Neuronal stem cell (in vitro differentiated cells): ENCODE measurements around the gene ZDHHC13.

Experiments used
- DNase-seq: peaks from one replicate; pipeline ENCODE4 v3.0.0-alpha.2; 2013; ENCODE audit warnings: low spot score
- H2AFZ ChIP-seq: one replicate; pipeline ENCODE4 v1.6.1; 2013; ENCODE audit warnings: mild to moderate bottlenecking, low read length, inconsistent platforms
- H2AK5ac ChIP-seq: 2 replicates; pipeline ENCODE4 v1.6.1; 2013; ENCODE audit warnings: low read depth, mild to moderate bottlenecking, inconsistent platforms, low read length, moderate library complexity, mixed read lengths
- H2BK120ac ChIP-seq: 2 replicates; pipeline ENCODE4 v1.6.1; 2013; ENCODE audit warnings: low read depth, mild to moderate bottlenecking, inconsistent platforms, low read length, moderate library complexity, mixed read lengths
- H2BK12ac ChIP-seq: one replicate; pipeline ENCODE4 v1.6.1; 2013; ENCODE audit warnings: low read length, inconsistent platforms
- H2BK15ac ChIP-seq: 2 replicates; pipeline ENCODE4 v1.6.1; 2013; ENCODE audit warnings: mild to moderate bottlenecking, low read length, inconsistent platforms, mixed read lengths
- H2BK5ac ChIP-seq: one replicate; pipeline ENCODE4 v1.6.1; 2013; ENCODE audit warnings: inconsistent platforms, mild to moderate bottlenecking, low read length, moderate library complexity
- H3K14ac ChIP-seq: one replicate; pipeline ENCODE4 v1.6.1; 2013; ENCODE audit warnings: low read length, inconsistent platforms
- H3K18ac ChIP-seq: 2 replicates; pipeline ENCODE4 v1.6.1; 2013; ENCODE audit warnings: low read length, inconsistent platforms
- H3K23ac ChIP-seq: 2 replicates; pipeline ENCODE4 v1.6.1; 2013; ENCODE audit warnings: low read depth, mild to moderate bottlenecking, mixed read lengths, low read length, inconsistent platforms; ENCODE audit not compliant: poor library complexity
- H3K27ac ChIP-seq: replicated peaks from 3 replicates; pipeline ENCODE4 v1.5.1; 2013; ENCODE audit warnings: low read length, inconsistent platforms
- H3K27me3 ChIP-seq, 3 experiments: 2 replicates each; pipeline ENCODE4 v1.6.1; 2013; ENCODE audit warnings: low read length in 3 of 3, mild to moderate bottlenecking in 2 of 3, inconsistent platforms in 1 of 3, low read depth in 1 of 3, mixed read lengths in 1 of 3, moderate library complexity in 1 of 3; ENCODE audit not compliant: control insufficient read depth in 3 of 3, insufficient read depth in 3 of 3
- H3K36me3 ChIP-seq, 2 donors: replicated peaks in 1 of 2; 2 replicates each; pipeline ENCODE4 v1.6.1; 2013; ENCODE audit warnings: low read length in 2 of 2; ENCODE audit not compliant: control insufficient read depth in 2 of 2, insufficient read depth in 2 of 2
- H3K4ac ChIP-seq: 2 replicates; pipeline ENCODE4 v1.6.1; 2013; ENCODE audit warnings: inconsistent platforms, mild to moderate bottlenecking, low read length, moderate library complexity
- H3K4me1 ChIP-seq, 2 donors: 1 replicate in 1 of 2; 2 replicates in 1 of 2; pipeline ENCODE4 v1.6.1; 2013; ENCODE audit warnings: low read length in 2 of 2, low read depth in 1 of 2; ENCODE audit not compliant: control insufficient read depth in 2 of 2, insufficient read depth in 1 of 2
- H3K4me2 ChIP-seq: one replicate; pipeline ENCODE4 v1.6.1; 2013; ENCODE audit warnings: mild to moderate bottlenecking, low read length, inconsistent platforms; ENCODE audit not compliant: insufficient read depth, poor library complexity, severe bottlenecking
- H3K4me3 ChIP-seq, 2 donors: 2 replicates each; pipeline ENCODE4 v1.5.1; 2013; ENCODE audit warnings: low read length in 2 of 2, mild to moderate bottlenecking in 2 of 2, inconsistent platforms in 1 of 2, moderate library complexity in 1 of 2
- H3K79me1 ChIP-seq: one replicate; pipeline ENCODE4 v1.6.1; 2013; ENCODE audit warnings: low read depth, mild to moderate bottlenecking, inconsistent platforms, low read length, moderate library complexity
- H3K9ac ChIP-seq: one replicate; pipeline ENCODE4 v1.6.1; 2013; ENCODE audit warnings: mild to moderate bottlenecking, low read depth, low read length, inconsistent platforms; ENCODE audit not compliant: poor library complexity
- H3K9me3 ChIP-seq, 2 donors: replicated peaks in 1 of 2; 2 replicates each; pipeline versions ENCODE3 to v1.6.1; 2013; ENCODE audit warnings: low read length in 2 of 2, mild to moderate bottlenecking in 2 of 2, inconsistent platforms in 1 of 2, low read depth in 1 of 2, mixed read lengths in 1 of 2, moderate library complexity in 1 of 2; ENCODE audit not compliant: control insufficient read depth in 2 of 2, insufficient read depth in 1 of 2
- H4K8ac ChIP-seq: one replicate; pipeline ENCODE4 v1.6.1; 2013; ENCODE audit warnings: low read depth, mild to moderate bottlenecking, inconsistent platforms, low read length, moderate library complexity
- H4K91ac ChIP-seq: one replicate; pipeline ENCODE4 v1.6.1; 2013; ENCODE audit warnings: low read length, low read depth, mild to moderate bottlenecking, inconsistent platforms; ENCODE audit not compliant: poor library complexity
- WGBS, 2 donors: extraction: QIAGEN DNeasy Blood & Tissue Kit; methylation state at CpG; one replicate each; pipeline ENCODE4 v1.1.7; 2013; ENCODE audit warnings: missing lambda C conversion rate in 2 of 2, mixed read lengths in 1 of 2; ENCODE audit not compliant: insufficient read length in 2 of 2, insufficient replicate concordance in 1 of 2; ENCODE audit errors: extremely low coverage in 2 of 2; 5-methylcytosine and 5-hydroxymethylcytosine counted together

Gene ZDHHC13

DNA sequence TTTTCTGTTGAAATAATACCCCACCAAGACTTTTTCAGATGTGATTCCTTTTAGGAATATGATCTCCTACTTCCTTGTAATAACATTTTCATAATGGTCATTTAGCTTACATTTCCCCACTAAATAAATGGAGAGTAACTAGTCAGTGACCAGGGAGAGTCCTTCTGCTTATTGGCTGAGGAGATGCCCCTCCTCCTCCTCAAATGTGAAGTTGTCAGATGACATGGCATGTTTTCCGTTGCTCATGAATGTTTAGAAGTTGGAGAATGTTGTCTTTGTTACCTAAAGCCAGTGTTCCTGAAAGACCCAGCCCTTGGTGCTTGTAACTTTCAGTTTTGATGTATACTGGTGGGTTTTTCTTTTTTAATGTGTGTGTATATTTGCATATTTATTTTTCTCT lies 46.6 kb downstream of the ZDHHC13 start:
- Histone ChIP-seq H3K18ac (no peak overlapping the region), H2BK5ac (no peak overlapping the region), H4K91ac (no peak overlapping the region), H3K36me3 (peaks cover 5 to 65% of the 10 kb centered on the region in 2 donors), H2BK12ac (no peak overlapping the region), H4K8ac (no peak overlapping the region), H2AK5ac (no peak overlapping the region), H2BK120ac (no peak overlapping the region), H3K9ac (no peak overlapping the region), H2BK15ac (no peak overlapping the region), H3K4me2 (no peak overlapping the region), H3K4me3 (no peak overlapping the region), H3K4me1 (no peaks in the 10 kb centered on the region), H3K27me3 (no peaks in the 10 kb centered on the region), H3K4ac (no peak overlapping the region), H3K79me1 (no peaks in the 10 kb centered on the region), H2AFZ (no peak overlapping the region), H3K23ac (no peak overlapping the region), H3K14ac (no peak overlapping the region), H3K27ac (no peak overlapping the region), H3K9me3 (no peaks in the 10 kb centered on the region)
- no peak for DNase-seq
- WGBS, 2 donors, result no CpG with 5 or more reads among the region's 1 CpG

DNA sequence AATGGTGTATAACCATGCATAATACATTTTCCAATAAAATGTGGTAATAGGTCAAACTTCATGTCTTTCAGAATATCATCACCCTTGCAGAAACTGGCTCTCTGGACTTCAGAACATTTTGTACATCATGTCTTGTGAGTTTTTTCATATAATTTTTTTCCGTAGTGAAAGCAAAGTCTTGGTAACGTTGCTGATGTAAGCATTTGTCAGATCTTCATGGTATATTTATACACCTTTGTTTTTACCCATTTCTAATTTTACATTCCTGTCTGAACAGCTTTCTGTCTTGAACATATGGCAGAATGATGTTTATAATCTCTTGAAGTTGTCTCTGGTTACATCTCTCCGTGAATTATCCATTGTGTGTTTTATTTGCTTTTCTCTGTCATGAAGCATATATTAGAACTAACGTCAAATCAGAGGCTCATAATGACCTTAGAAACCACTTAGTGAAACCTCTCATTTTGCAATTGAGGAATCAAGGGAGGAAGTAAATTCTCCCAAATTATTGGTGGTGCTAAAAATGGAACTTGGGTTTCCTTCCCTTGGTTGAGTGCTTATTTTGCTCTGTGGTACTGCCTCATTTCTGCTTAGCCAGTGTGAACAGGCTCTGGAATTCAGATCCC lies 47.4 kb downstream of the ZDHHC13 start:
- Histone ChIP-seq H4K8ac (no peak overlapping the region), H3K9me3 (no peaks in the 10 kb centered on the region), H2AFZ (no peak overlapping the region), H3K23ac (no peak overlapping the region), H3K27ac (no peak overlapping the region), H3K18ac (no peak overlapping the region), H3K79me1 (no peaks in the 10 kb centered on the region), H3K27me3 (no peaks in the 10 kb centered on the region), H2BK120ac (no peak overlapping the region), H3K4me1 (no peaks in the 10 kb centered on the region), H3K4ac (no peak overlapping the region), H3K4me3 (no peak overlapping the region), H3K36me3 (peaks cover 5 to 63% of the 10 kb centered on the region in 2 donors), H2BK15ac (no peak overlapping the region), H2AK5ac (no peak overlapping the region), H3K9ac (no peak overlapping the region), H4K91ac (no peak overlapping the region), H3K4me2 (no peak overlapping the region), H3K14ac (no peak overlapping the region), H2BK5ac (no peak overlapping the region), H2BK12ac (no peak overlapping the region)
- no peak for DNase-seq
- no CpG with 5 or more reads among the region's 4 CpGs for WGBS, 2 donors

DNA sequence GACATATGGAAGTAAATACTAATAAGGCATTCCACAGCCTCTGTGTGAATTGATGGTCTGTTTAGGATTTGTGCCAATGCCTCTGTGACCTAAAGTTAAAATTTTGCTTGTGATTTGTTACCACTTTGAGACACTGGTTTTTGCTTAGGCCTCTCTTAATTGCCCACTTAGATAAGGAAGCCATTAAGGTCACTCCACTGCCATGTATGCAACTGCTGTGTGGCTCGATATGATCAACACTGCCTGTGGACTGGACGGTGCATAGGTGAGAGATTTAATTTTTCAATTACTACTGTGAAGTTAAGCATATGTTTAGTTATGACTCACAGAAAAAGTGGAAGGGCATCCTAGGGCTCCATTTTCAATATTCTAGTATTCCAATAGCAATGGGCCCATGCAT lies 47.9 kb downstream of the ZDHHC13 start:
- Histone ChIP-seq H3K9me3 (no peaks in the 10 kb centered on the region), H2BK12ac (no peak overlapping the region)

DNA sequence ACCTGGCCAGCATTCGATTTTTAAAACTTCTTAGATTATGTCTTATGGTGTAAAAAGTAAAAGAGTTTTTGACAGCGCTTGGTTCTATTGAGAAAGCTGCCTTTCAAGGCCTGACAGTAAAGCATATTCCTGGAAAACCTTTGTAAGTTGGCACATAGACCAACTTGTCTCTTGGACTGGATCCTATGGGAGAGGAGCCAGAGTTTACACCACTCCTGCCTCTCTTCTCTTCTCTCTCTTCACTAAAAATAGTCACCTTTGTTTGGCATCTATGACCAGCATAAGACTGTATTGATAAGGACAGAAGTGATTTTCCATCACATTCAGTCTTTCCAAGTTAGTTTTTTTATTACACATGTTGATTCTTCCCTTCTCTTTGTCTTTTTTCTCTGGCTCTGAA lies 51.1 kb downstream of the ZDHHC13 start:
- H3K14ac ChIP-seq, result no peak overlapping the region
- no peak overlapping the region for H3K4me3 ChIP-seq
- H3K27ac ChIP-seq, result no peak overlapping the region
- H3K4me1 ChIP-seq, result no peaks in the 10 kb centered on the region
- H4K8ac ChIP-seq, result no peak overlapping the region
- H2BK15ac ChIP-seq, result no peak overlapping the region
- H3K4me2 ChIP-seq, result no peak overlapping the region
- no peak overlapping the region for H2BK12ac ChIP-seq
- WGBS, 2 donors, result no CpG with 5 or more reads among the region's 2 CpGs
- H3K23ac ChIP-seq, result no peak overlapping the region
- DNase-seq, result no peak
- no peak overlapping the region for H3K4ac ChIP-seq
- H3K9me3 ChIP-seq, result peaks cover 0 to 2% of the 10 kb centered on the region in 2 donors
- H3K9ac ChIP-seq, result no peak overlapping the region
- no peak overlapping the region for H2BK5ac ChIP-seq
- H3K36me3 ChIP-seq, result peaks cover 7 to 77% of the 10 kb centered on the region in 2 donors
- H3K79me1 ChIP-seq, result no peaks in the 10 kb centered on the region
- H3K27me3 ChIP-seq, result no peaks in the 10 kb centered on the region
- no peak overlapping the region for H2AK5ac ChIP-seq
- no peak overlapping the region for H4K91ac ChIP-seq
- H3K18ac ChIP-seq, result no peak overlapping the region
- H2AFZ ChIP-seq, result no peak overlapping the region
- no peak overlapping the region for H2BK120ac ChIP-seq

More for the DNA sequence above, 47.9 kb downstream of the ZDHHC13 start:
- Histone ChIP-seq H3K9ac (no peak overlapping the region), H3K27ac (no peak overlapping the region), H3K4ac (no peak overlapping the region), H4K91ac (no peak overlapping the region), H4K8ac (no peak overlapping the region), H3K23ac (no peak overlapping the region), H3K27me3 (no peaks in the 10 kb centered on the region), H3K79me1 (no peaks in the 10 kb centered on the region), H3K18ac (no peak overlapping the region), H3K4me3 (no peak overlapping the region), H3K36me3 (peaks cover 4 to 58% of the 10 kb centered on the region in 2 donors), H3K4me1 (no peaks in the 10 kb centered on the region), H2BK15ac (no peak overlapping the region), H2AK5ac (no peak overlapping the region), H2AFZ (no peak overlapping the region), H2BK120ac (no peak overlapping the region), H3K14ac (no peak overlapping the region), H3K4me2 (no peak overlapping the region), H2BK5ac (no peak overlapping the region)
- no peak for DNase-seq
- no CpG with 5 or more reads among the region's 2 CpGs for WGBS, 2 donors
